CD14-positive monocyte (primary cell): ENCODE data around the gene ENTREP1. TPM values are rescaled to one million over a fixed set of nuclear protein-coding genes. Genes with fewer than 3 reads are reported as not detected.
A peak's percentile ranks its signal among the peaks of the same experiment; 100 is the strongest.

Experiments used
- DNase-seq, 3 donors: peaks; one replicate each; pipeline ENCODE4 v3.0.0-alpha.2; 2011 to 2022
- H2AFZ ChIP-seq: 2 replicates; pipeline ENCODE4 v1.6.0; 2012; ENCODE audit warnings: mild to moderate bottlenecking, low read depth, low read length, inconsistent platforms; ENCODE audit not compliant: insufficient read depth, poor library complexity, severe bottlenecking
- H3K27ac ChIP-seq, 2 donors: 1 replicate in 1 of 2; 2 replicates in 1 of 2; pipeline ENCODE4 v1.5.1; 2012 to 2013; ENCODE audit warnings: low read length in 2 of 2, control low read depth in 1 of 2, inconsistent platforms in 1 of 2, low read depth in 1 of 2, mild to moderate bottlenecking in 1 of 2
- H3K27me3 ChIP-seq, 2 donors: one replicate each; pipeline versions ENCODE4 v1.6.0 to v1.6.1; 2011 to 2013; ENCODE audit warnings: low read length in 2 of 2; ENCODE audit not compliant: control insufficient read depth in 2 of 2, insufficient read depth in 2 of 2
- H3K36me3 ChIP-seq, 2 donors: replicated peaks in 1 of 2; 1 replicate in 1 of 2; 2 replicates in 1 of 2; pipeline versions ENCODE4 v1.5.1 to v1.6.1; 2012 to 2013; ENCODE audit warnings: low read length in 2 of 2, control low read depth in 1 of 2, inconsistent platforms in 1 of 2, mild to moderate bottlenecking in 1 of 2; ENCODE audit not compliant: insufficient read depth in 2 of 2, control insufficient read depth in 1 of 2
- H3K4me1 ChIP-seq, 2 donors: 1 replicate in 1 of 2; 2 replicates in 1 of 2; pipeline versions ENCODE4 v1.5.1 to v1.6.1; 2012 to 2013; ENCODE audit warnings: low read length in 2 of 2, control low read depth in 1 of 2, inconsistent platforms in 1 of 2, mild to moderate bottlenecking in 1 of 2, moderate library complexity in 1 of 2; ENCODE audit not compliant: insufficient read depth in 2 of 2, control insufficient read depth in 1 of 2
- H3K4me2 ChIP-seq: replicated peaks from 2 replicates; pipeline ENCODE3; 2012; ENCODE audit warnings: low read length, moderate library complexity, mild to moderate bottlenecking; ENCODE audit not compliant: poor library complexity, severe bottlenecking; ENCODE audit errors: extremely low read depth
- H3K4me3 ChIP-seq, 3 experiments: fragments of 200-600 bp in 1 of 3; sonication (generic) in 1 of 3; replicated peaks in 1 of 3; 1 replicate in 2 of 3; 2 replicates in 1 of 3; pipeline ENCODE4 v1.5.1; 2011 to 2013; ENCODE audit warnings: low read length in 3 of 3, mild to moderate bottlenecking in 3 of 3, control low read depth in 2 of 3, low read depth in 2 of 3, inconsistent platforms in 1 of 3, moderate library complexity in 1 of 3
- H3K79me2 ChIP-seq: 2 replicates; pipeline ENCODE4 v1.6.0; 2012; ENCODE audit warnings: mild to moderate bottlenecking, control low read depth, inconsistent platforms, low read length, moderate library complexity; ENCODE audit not compliant: insufficient read depth
- H3K9ac ChIP-seq: 2 replicates; pipeline ENCODE4 v1.6.0; 2017; ENCODE audit warnings: low read length, mild to moderate bottlenecking; ENCODE audit not compliant: insufficient read depth, poor library complexity, severe bottlenecking
- H3K9me3 ChIP-seq, 2 donors: replicated peaks in 1 of 2; 1 replicate in 1 of 2; 2 replicates in 1 of 2; pipeline versions ENCODE4 v1.5.1 to v1.6.1; 2012 to 2013; ENCODE audit warnings: low read length in 2 of 2, control low read depth in 1 of 2; ENCODE audit not compliant: control insufficient read depth in 1 of 2, insufficient read depth in 1 of 2
- H4K20me1 ChIP-seq: 2 replicates; pipeline ENCODE4 v1.6.0; 2012; ENCODE audit warnings: mild to moderate bottlenecking, low read length, control low read depth, moderate library complexity; ENCODE audit not compliant: insufficient read depth
- H3K27ac Mint-ChIP-seq, 7 donors: one replicate each; pipeline ENCODE4 v1.8.0; 2020; ENCODE audit warnings: mild to moderate bottlenecking in 7 of 7, mixed read lengths in 7 of 7, moderate library complexity in 6 of 7, inconsistent platforms in 2 of 7
- H3K27me3 Mint-ChIP-seq, 3 donors: one replicate each; pipeline ENCODE4 v1.8.0; 2021 to 2022; ENCODE audit warnings: low read depth in 3 of 3, mild to moderate bottlenecking in 3 of 3, mixed read lengths in 3 of 3, moderate library complexity in 3 of 3, inconsistent platforms in 1 of 3
- H3K36me3 Mint-ChIP-seq, 2 donors: one replicate each; pipeline ENCODE4 v1.8.0; 2020; ENCODE audit warnings: mixed read lengths in 2 of 2, inconsistent platforms in 1 of 2, mild to moderate bottlenecking in 1 of 2
- H3K4me1 Mint-ChIP-seq: one replicate; pipeline ENCODE4 v1.8.0; 2020; ENCODE audit warnings: mild to moderate bottlenecking, mixed read lengths
- H3K4me3 Mint-ChIP-seq, 2 donors: one replicate each; pipeline ENCODE4 v1.8.0; 2020; ENCODE audit warnings: mild to moderate bottlenecking in 2 of 2, mixed read lengths in 2 of 2, moderate library complexity in 1 of 2
- H3K9me3 Mint-ChIP-seq, 7 donors: one replicate each; pipeline ENCODE4 v1.8.0; 2020 to 2022; ENCODE audit warnings: mixed read lengths in 7 of 7, mild to moderate bottlenecking in 6 of 7, moderate library complexity in 6 of 7, inconsistent platforms in 2 of 7
- WGBS: methylation state at CpG from one replicate; pipeline ENCODE4 v1.1.5; 2013; ENCODE audit warnings: missing lambda C conversion rate; ENCODE audit not compliant: insufficient coverage; 5-methylcytosine and 5-hydroxymethylcytosine counted together
- intact Hi-C, 2 donors: fragments of 100-400 bp; cut with micrococcal nuclease; formaldehyde crosslinking; loops; one replicate each; pipeline versions ENCODE4 v1.15.0 to v1.15.1; 2023
- polyA minus RNA-seq: library from RNA; depleted of rRNA, polyadenylated mRNA; stranded (reverse); fragments of >200 nt; gene quantifications from 2 replicates; pipeline ENCODE4 v1.2.3, GENCODE V29; 2012
- polyA plus RNA-seq, 3 donors: library from polyadenylated mRNA; depleted of rRNA in 1 of 3; unstranded in 2 of 3; stranded (reverse) in 1 of 3; fragments of 300-500 nt in 2 of 3; fragments of >200 nt in 1 of 3; fragmentation: Illumina TruSeq in 2 of 3; gene quantifications; 1 replicate in 2 of 3; 2 replicates in 1 of 3; pipeline ENCODE4 v1.2.3, GENCODE V29; 2012 to 2021
- total RNA-seq, 12 experiments: library from RNA in 1 of 12; stranded (reverse) in 1 of 12; fragments of 120-200 nt in 1 of 12; gene quantifications; one replicate each; pipeline ENCODE4 v1.2.4 and lab custom pipeline; 2013 to 2026; ENCODE audit warnings: mixed read lengths in 6 of 12, inconsistent platforms in 1 of 12
- TF ChIP-seq, protein P1 (sequence below): fragments of 200-600 bp; IDR thresholded peaks from one replicate; pipeline ENCODE4 v1.8.0; 2022; ENCODE audit warnings: antibody characterized with exemption, mild to moderate bottlenecking

The ENTREP1 gene, protein sequence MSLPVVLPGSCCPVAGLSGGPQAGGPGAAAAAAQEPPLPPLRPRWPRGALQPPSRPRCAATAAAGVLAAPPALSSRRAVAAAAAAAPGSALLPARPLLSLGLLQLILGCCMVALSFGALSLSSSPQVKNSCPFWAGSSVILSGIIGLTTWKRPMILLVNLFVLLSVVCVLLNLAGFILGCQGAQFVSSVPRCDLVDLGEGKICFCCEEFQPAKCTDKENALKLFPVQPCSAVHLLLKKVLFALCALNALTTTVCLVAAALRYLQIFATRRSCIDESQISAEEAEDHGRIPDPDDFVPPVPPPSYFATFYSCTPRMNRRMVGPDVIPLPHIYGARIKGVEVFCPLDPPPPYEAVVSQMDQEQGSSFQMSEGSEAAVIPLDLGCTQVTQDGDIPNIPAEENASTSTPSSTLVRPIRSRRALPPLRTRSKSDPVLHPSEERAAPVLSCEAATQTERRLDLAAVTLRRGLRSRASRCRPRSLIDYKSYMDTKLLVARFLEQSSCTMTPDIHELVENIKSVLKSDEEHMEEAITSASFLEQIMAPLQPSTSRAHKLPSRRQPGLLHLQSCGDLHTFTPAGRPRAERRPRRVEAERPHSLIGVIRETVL
- total RNA-seq (2013): not detected
- polyA plus RNA-seq (not detected), polyA minus RNA-seq (not detected in 2 replicates), total RNA-seq (lab: John Stamatoyannopoulos, UW) (0 to 1.7 (median 0.10) reads per million in 11 experiments)

DNA sequence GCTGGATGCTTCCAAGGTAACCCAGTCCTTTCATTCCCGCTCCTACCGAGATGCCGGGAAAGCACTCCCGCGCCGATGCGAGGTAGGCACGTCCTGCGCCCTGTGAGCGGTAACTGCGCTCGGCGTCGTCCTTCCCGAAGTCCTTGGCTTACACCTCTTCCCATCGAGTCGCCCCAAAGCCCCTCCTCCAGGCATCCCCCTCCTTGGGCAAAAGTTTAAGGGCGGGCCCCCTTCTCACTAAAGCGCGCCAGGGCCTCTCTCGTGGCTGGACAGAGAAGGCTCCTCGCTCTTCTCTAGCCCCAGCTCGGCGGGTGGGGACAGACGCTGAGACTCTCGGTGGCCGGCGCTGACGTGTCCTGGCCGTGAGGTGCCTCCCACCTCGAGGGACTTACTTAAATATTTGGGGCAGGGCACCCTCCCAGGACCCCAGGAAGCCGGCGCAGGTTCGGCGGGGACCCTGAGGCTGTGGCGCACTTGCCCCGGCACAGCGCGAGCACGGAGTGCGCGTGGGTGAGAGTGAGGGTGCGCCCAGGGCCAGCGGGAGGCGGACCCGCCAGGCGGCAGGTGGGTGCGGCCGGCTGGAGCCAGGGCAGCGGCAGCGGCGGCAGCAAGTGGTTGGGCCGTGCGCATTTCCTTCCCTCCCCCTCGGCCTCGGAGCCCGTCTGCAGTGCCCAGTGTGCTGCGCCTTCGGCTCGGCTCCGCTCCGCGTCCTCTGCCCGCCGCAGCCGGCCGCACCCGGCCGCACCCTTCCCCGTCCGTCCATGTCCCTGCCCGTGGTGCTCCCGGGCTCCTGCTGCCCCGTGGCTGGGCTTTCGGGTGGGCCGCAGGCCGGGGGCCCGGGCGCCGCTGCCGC, at the start of gene ENTREP1:
TSS of gene ENTREP1 (plus strand) at position 667 of the 853 bp plus-strand sequence. CDS start at position 762, 95 bp downstream.
- Histone ChIP-seq H3K27ac (no peak within 1 kb of the TSS), H4K20me1 (no peaks in the 10 kb centered on the region), H2AFZ (no peak within 1 kb of the TSS), H3K79me2 (no peaks in the 10 kb centered on the region), H3K27me3 (peaks cover 51 to 64% of the 10 kb centered on the region in 2 donors), H3K36me3 (no peaks in the 10 kb centered on the region), H3K4me2 (peak within 1 kb of the TSS; percentile 46), H3K9ac (no peak within 1 kb of the TSS), H3K4me3 (peak within 1 kb of the TSS in 1 of 3 experiments; percentile 49), H3K4me1 (no peaks in the 10 kb centered on the region), H3K9me3 (peaks cover 0 to 9% of the 10 kb centered on the region in 2 donors)
- Mint-ChIP-seq H3K4me1 (peaks cover 9% of the 10 kb centered on the region), H3K9me3 (peaks cover 0 to 19% (median 5%) of the 10 kb centered on the region in 7 donors), H3K27me3 (peaks cover 52 to 73% (median 61%) of the 10 kb centered on the region in 3 donors), H3K4me3 (peak within 1 kb of the TSS; percentile 62 to 90), H3K27ac (no peak within 1 kb of the TSS), H3K36me3 (no peaks in the 10 kb centered on the region)
- TF ChIP-seq, protein P1, sequence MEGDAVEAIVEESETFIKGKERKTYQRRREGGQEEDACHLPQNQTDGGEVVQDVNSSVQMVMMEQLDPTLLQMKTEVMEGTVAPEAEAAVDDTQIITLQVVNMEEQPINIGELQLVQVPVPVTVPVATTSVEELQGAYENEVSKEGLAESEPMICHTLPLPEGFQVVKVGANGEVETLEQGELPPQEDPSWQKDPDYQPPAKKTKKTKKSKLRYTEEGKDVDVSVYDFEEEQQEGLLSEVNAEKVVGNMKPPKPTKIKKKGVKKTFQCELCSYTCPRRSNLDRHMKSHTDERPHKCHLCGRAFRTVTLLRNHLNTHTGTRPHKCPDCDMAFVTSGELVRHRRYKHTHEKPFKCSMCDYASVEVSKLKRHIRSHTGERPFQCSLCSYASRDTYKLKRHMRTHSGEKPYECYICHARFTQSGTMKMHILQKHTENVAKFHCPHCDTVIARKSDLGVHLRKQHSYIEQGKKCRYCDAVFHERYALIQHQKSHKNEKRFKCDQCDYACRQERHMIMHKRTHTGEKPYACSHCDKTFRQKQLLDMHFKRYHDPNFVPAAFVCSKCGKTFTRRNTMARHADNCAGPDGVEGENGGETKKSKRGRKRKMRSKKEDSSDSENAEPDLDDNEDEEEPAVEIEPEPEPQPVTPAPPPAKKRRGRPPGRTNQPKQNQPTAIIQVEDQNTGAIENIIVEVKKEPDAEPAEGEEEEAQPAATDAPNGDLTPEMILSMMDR: no peak
- intact Hi-C loops: no loop called here
- DNase-seq: no peak
- 2% methylated on average over 78 of the region's 81 CpGs for WGBS

DNA sequence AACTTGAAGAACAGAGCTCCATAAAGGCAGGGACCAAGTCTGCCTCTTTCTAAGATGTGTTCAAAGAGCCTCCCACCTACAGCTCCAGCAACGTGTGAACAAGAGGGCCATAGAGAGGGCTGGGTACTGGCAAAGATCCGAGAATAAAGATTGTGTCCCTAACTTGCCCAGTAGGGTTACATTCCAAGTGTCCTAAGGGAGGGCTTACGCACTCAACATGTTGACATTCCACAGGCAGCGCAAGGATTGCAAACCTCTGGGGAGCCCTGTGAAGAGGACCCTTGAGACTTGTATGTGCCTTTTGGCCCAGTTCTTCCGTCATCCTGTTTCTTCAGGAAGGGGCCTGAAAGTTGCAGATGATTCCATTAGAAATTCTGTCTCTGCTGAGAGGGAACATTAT, 48.2 kb upstream of the ENTREP1 start:
- Mint-ChIP-seq H3K4me1 (no peaks in the 10 kb centered on the region), H3K27me3 (peaks cover 0 to 3% (median 0%) of the 10 kb centered on the region in 3 donors), H3K27ac (no peak overlapping the region), H3K4me3 (no peak overlapping the region), H3K36me3 (no peaks in the 10 kb centered on the region), H3K9me3 (peaks cover 6 to 26% (median 8%) of the 10 kb centered on the region in 7 donors)
- H3K9ac ChIP-seq: no peak overlapping the region
- H4K20me1 ChIP-seq: no peaks in the 10 kb centered on the region
- no peak overlapping the region for H3K4me2 ChIP-seq
- H3K9me3 ChIP-seq: no peaks in the 10 kb centered on the region
- no peak overlapping the region for H2AFZ ChIP-seq
- H3K4me3 ChIP-seq: no peak overlapping the region
- H3K27me3 ChIP-seq: no peaks in the 10 kb centered on the region
- TF ChIP-seq, protein P1: no peak
- H3K4me1 ChIP-seq: no peaks in the 10 kb centered on the region
- H3K36me3 ChIP-seq: no peaks in the 10 kb centered on the region
- no peaks in the 10 kb centered on the region for H3K79me2 ChIP-seq
- intact Hi-C loops: no loop called here
- no peak for DNase-seq
- no peak overlapping the region for H3K27ac ChIP-seq
- WGBS: 93% methylated on average over 4 of the region's 5 CpGs
